CD4-positive, alpha-beta T cell treated with Interleukin-1 beta for 1 hour (primary cell): ENCODE measurements around the gene DNAJC22.
A peak's percentile ranks its signal among the peaks of the same experiment; 100 is the strongest.

Experiments used
- DNase-seq, 2 donors: peaks; one replicate each; pipeline ENCODE4 v3.0.0-alpha.2; 2020 to 2022

DNAJC22 gene

DNA sequence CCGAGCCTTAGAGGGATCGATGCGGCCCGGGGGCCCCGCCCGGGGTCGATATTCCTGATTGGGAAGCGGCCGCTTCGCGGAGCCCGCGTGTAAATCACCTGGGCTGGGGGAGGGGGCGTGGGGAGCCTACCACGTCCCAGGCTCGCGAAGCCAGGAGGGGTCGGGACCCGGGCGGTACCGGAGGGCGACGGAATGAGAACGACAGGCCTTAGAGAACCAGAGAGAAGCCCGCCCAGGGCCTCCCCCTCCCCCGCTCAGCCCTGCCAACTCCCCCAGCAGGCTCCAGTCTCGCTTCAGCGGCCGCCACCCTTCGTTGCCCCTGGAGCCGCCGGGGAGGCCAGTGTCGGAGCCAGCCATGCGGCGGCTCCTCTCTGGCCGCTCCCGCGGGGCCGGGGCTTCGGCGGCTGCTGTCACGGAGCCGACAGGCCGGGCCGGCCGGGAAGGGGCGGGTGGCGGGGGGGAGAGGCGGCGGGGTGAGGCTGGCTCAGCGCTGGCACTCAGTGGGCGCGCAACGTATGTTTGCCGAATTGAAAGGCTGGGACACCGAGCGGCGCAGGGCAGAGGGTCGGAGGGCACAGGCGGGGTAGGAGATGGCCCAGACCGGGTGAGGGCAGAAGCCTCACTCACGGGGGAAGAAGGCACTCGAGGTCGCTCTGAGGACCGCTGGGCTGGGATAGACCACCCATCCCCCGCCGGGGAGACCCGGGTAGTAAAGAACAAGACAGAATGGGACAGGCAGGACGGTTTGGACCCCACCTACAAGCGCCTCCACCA is 1.4 kb upstream of the DNAJC22 start:
- no peak for DNase-seq

- DNase-seq = no peak
Measured at GRCh38 chr12:49345825-49346658, 646 bp upstream of the DNAJC22 start.

GRCh38 chr12:49347311-49348193 is 864 bp downstream of the DNAJC22 start:
- DNase-seq = peak; percentile 75 to 81

- no peak for DNase-seq
Measured at GRCh38 chr12:49348781-49349180, 2.1 kb downstream of the DNAJC22 start.

- DNase-seq = no peak
Measured at GRCh38 chr12:49349266-49349665, 2.6 kb downstream of the DNAJC22 start.

DNA sequence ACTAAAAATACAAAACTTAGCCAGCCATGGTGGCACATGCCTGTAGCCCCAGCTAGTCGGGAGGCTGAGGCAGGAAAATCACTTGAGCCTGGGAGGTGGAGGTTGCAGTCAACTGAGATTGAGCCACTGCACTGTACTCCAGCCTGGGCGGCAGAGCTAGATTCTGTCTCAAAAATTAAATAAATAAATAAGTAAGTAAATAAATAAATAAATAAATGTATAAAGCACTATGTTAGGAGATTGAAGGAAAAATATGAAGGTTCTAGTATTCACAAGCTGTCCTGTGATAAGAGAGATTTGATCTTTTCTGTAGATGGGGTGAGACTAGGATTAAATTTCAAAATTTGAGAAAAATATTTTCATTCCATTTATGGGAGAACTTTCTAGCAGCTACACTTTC is 5.7 kb downstream of the DNAJC22 start:
- DNase-seq = no peak

DNA sequence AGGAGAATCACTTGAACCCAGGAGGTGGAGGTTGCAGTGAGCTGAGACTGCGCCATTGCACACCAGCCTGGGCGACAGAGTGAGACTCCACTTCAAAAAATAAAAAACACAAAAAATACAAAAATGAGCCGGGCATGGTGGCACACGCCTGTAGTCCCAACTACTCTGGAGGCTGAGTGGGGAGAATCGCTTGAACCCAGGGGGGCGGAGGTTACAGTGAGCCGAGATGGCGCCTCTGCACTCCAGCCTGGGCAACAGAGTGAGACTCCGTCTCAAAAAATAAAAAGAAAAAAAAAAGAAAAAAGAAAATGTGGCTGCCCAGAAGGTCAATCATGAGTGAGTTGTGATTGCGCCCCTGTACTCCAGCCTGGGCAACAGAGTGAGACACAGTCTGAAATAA is 9.2 kb downstream of the DNAJC22 start:
- DNase-seq = no peak

DNA sequence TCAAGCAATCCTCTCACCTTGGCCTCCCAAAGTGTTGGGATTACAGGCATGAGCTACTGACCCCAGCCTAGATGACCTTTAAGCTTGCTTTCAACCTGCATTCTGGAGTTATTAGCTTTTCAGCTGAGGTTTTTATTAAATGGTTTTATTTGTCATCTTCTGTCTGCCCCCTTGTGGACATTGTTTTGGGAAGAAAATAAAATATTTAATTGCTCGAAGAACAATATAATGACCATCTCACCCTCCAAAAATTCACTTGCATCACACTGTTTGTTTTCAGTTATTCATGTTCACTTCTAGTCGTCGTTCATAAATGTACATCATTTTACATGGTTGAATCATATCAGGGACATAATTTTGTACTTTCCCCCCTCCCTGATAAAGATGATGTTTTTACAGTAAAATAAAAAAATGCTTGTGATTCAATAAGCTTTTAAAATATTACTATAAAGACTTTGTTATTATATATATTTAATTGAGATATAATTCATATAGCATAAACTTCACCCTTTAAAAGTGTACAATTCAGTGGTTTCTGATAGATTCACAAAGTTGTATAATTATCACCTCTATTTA is 10.5 kb downstream of the DNAJC22 start:
- peak in 1 of 2 donors; percentile 28 for DNase-seq

GRCh38 chr12:49358483-49359141 is 11.9 kb downstream of the DNAJC22 start:
- DNase-seq = peak; percentile 69 to 75

DNA sequence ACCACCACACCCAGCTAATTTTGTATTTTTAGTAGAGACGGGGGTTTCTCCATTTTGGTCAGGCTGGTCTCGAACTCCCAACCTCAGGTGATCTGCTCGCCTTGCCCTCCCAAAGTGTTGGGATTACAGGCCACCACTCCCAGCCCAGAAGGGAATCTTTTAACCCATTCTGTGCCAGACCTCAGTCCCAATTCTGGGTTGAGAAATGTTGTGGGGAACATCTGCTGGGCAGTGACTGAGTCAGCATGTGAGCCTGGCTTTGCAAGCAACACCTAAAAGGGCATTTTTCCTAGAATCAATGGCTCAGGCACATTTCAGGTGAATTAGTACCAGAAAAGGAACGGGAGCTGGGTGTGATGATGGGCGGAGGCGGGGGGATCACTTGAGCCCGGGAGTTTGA is 13.0 kb downstream of the DNAJC22 start:
- DNase-seq = no peak

GRCh38 chr12:49362077-49362476 is 15.4 kb downstream of the DNAJC22 start:
- no peak for DNase-seq

- DNase-seq = no peak
Measured at GRCh38 chr12:49364989-49365388, 18.3 kb downstream of the DNAJC22 start.

GRCh38 chr12:49365542-49365941 is 18.9 kb downstream of the DNAJC22 start:
- no peak for DNase-seq

DNA sequence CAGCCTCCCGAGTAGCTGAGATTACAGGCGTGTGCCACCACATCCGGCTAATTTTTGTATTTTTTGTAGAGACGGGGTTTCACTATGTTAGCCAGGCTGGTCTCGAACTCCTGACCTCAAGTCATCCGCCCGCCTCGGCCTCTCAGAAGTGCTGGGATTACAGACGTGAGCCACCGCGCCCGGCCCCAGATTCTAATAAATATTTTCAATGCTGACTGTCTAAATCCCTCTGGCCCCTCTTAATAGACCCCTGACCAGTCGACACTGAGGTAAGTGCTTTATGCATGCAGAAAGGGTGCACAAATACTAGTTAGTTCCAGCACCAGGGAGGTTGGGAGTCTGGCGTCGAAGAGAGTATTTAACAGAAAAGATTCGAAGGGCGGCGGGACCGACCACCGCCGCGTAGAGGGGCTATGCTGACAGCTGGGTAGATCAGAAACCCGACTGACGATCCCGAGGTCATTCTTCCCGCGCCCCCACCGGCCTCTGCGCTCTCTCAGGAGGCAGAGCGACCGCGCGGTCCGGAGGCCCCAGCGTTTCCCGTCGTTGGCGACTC is 19.5 kb downstream of the DNAJC22 start:
- no peak for DNase-seq

DNA sequence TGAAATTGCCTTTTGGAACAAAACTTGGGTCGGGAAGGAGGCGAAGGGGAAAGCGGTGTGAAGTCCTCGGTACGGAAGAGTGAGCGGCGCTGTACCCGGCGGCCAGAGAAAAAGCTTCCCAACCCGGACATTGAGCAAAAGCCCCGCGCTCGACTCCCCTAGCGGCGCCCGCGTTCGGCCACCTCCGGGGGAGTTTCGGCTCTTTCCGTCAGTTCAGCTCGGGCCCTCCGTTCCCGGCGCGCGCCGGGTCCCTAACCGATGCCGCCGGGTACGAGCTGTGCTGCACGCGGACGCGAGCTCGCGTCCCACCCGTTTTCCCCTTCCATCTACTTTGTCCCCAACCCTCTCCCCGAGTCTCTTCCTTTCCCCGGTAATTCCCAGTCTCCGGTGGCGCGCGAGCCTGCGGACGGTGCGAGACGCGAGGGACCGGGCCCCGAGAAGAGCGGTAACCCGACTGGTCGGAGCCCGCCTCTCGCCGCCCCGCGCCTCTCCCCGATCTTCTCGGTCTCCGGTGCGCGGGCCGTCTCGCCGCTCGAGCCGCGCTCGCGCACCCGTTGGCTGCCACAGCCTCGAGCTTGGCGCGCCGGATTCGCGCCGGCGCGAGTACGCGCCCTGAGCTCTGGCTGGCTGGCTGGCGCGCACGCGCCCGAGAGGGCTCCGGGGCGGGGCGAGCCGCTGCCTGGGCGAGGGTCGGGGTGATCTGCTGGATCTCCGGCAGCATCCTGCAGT is 20.1 kb downstream of the DNAJC22 start:
- peak; percentile 87 to 89 for DNase-seq

- no peak for DNase-seq
Measured at GRCh38 chr12:49367381-49368239, 20.9 kb downstream of the DNAJC22 start, which contains the start of gene SPATS2. SPATS2 (plus strand) TSS chr12:49367462; CDS start chr12:49461013, 93,551 bp downstream.

DNA sequence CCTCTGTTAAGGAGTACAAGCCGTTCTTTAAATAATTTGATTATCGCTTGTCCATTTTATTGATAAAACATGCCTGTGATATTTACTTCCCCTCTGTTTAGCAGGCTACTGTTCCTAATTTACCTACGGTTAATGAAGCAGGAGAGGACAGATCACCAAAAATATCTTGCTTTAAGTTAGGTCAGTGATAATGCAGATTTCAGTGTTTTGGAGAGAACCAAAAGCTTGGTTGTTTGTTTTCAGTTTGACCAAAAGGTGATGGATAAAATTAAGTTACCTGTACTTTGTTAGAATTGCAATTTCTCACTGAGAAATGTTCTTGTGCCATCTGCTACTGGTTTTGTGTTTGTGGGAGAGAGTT is 21.5 kb downstream of the DNAJC22 start:
- DNase-seq = no peak

GRCh38 chr12:49369411-49370145 is 22.9 kb downstream of the DNAJC22 start:
- no peak for DNase-seq

- DNase-seq = no peak
Measured at GRCh38 chr12:49370539-49370938, 23.9 kb downstream of the DNAJC22 start.
